NT2/D1 (cell line): ENCODE results near the gene CFAP54.

Experiments
- YY1 ChIP-seq: IDR thresholded peaks from 2 replicates; pipeline ENCODE4 v1.6.1; 2011; ENCODE audit not compliant: insufficient read length, insufficient read depth
- ZNF274 ChIP-seq: IDR thresholded peaks from 2 replicates; pipeline ENCODE4 v1.6.1; 2011; ENCODE audit warnings: mild to moderate bottlenecking, low read depth, low read length

DNA sequence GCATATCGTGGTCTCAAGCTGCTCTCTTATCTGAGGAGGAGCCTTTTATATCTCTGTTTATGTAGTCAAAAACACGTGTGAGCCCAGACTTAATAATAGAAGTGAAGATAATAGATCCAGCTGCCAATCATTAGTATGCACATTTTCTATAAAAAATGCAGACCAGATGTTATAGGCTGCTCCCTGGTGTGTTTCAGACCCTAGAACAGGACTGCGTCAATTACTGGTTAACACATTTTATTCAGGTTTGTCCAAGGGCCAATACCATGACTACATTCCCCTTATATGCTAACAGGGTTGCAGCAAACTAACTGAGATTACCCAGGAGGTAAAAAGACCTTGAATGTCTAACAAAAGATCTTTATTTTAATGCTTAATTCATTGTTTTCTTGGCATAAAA lies 319.2 kb downstream of the CFAP54 start:
- TF ChIP-seq YY1 (no peak), ZNF274 (no peak)
